Lung (tissue), 12 donors: Measurements from ENCODE around the gene CHST9. TPM values are rescaled to one million over a fixed set of nuclear protein-coding genes. Genes with fewer than 3 reads are reported as not detected.

Experiments
- ATAC-seq: fragments of 200-7000 bp; cut with Tn5 transposase; one replicate; pipeline ENCODE4 v1.9.1; 2020; ENCODE audit warnings: moderate number of reproducible peaks; ENCODE audit not compliant: insufficient read depth, low FRiP score
- DNase-seq, 3 donors: peaks; one replicate each; pipeline ENCODE4 v3.0.0-alpha.2; 2013 to 2017
- H3K27ac ChIP-seq, 2 donors: one replicate each; pipeline ENCODE4 v1.5.1; 2013; ENCODE audit warnings: mild to moderate bottlenecking in 2 of 2, moderate library complexity in 2 of 2, control low read depth in 1 of 2, inconsistent platforms in 1 of 2, low read depth in 1 of 2, low read length in 1 of 2
- H3K27me3 ChIP-seq, 3 donors: one replicate each; pipeline ENCODE4 v1.5.1; 2013; ENCODE audit warnings: low read length in 2 of 3; ENCODE audit not compliant: control insufficient read depth in 3 of 3, insufficient read depth in 3 of 3
- H3K36me3 ChIP-seq, 4 donors: one replicate each; pipeline ENCODE4 v1.5.1; 2013; ENCODE audit warnings: low read length in 4 of 4, mild to moderate bottlenecking in 1 of 4, moderate library complexity in 1 of 4; ENCODE audit not compliant: control insufficient read depth in 4 of 4, insufficient read depth in 4 of 4
- H3K4me1 ChIP-seq, 5 donors: one replicate each; pipeline ENCODE4 v1.5.1; 2013; ENCODE audit warnings: low read length in 5 of 5, mild to moderate bottlenecking in 2 of 5, moderate library complexity in 1 of 5; ENCODE audit not compliant: control insufficient read depth in 5 of 5, insufficient read depth in 5 of 5
- H3K4me3 ChIP-seq: one replicate; pipeline ENCODE4 v1.5.1; 2013; ENCODE audit warnings: mild to moderate bottlenecking, control low read depth, moderate library complexity
- H3K9ac ChIP-seq, 2 donors: one replicate each; pipeline ENCODE4 v1.5.1; 2013; ENCODE audit warnings: low read length in 2 of 2, control low read depth in 1 of 2; ENCODE audit not compliant: insufficient read depth in 1 of 2
- H3K9me3 ChIP-seq, 4 donors: one replicate each; pipeline ENCODE4 v1.5.1; 2013; ENCODE audit warnings: low read length in 3 of 4, mild to moderate bottlenecking in 1 of 4, moderate library complexity in 1 of 4; ENCODE audit not compliant: control insufficient read depth in 4 of 4, insufficient read depth in 3 of 4
- WGBS, 2 donors: extraction: QIAGEN DNeasy Blood & Tissue Kit; methylation state at CpG; one replicate each; pipeline ENCODE4 v1.1.7; 2013; 5-methylcytosine and 5-hydroxymethylcytosine counted together
- polyA plus RNA-seq, 2 donors: library from polyadenylated mRNA; stranded (reverse); fragments of 200-250 nt; gene quantifications; one replicate each; pipeline ENCODE4 v1.2.1, GENCODE V29; 2013
- total RNA-seq, 2 donors: library from RNA; depleted of rRNA in 1 of 2; stranded (reverse); fragments of >200 nt in 1 of 2; gene quantifications; one replicate each; pipeline ENCODE4 v1.2.1, GENCODE V29; 2014 to 2021
- TF ChIP-seq, protein P1 (sequence below): IDR thresholded peaks from 2 replicates; pipeline ENCODE4 v1.5.1; 2012; ENCODE audit warnings: mild to moderate bottlenecking; ENCODE audit errors: control extremely low read depth, extremely low read depth
- donor health status: control.
- donor health status: control.
- donor health status: Bipolar disorder and iron deficiency.
- donor health status: healthy.
- donor health status: DM: yes; HTN: yes; CAD: no.

Gene CHST9
- total and polyA plus RNA-seq, 4 donors, result 2.9 to 19.6 (median 9.8) TPM

DNA sequence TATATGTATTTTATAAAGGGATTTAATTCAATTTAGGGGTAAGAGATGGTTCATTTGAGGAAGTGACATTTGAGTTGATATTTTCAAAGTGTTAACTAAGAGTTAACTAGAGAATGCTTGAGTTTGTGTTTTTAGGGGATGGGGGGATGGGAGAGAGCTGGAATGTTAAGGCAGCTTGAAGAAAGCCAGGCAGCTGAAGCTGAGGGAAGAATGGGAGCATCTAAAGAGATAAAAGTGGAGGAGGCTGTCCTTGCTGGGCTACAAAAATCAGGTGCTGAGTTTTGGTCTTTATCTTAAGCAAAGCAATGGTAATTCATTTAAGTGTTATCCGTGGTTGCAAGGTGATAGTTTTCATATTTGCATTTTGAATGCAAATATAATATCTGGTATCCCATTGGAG is 9.2 kb downstream of the CHST9 start:
- H3K9ac ChIP-seq, result no peak overlapping the region
- ATAC-seq (no peak), DNase-seq (no peak)
- H3K4me1 ChIP-seq, result peaks cover 0 to under 1% (median 0%) of the 10 kb centered on the region in 5 donors
- H3K27me3 ChIP-seq, result peaks cover 0 to 4% (median 0%) of the 10 kb centered on the region in 3 donors
- WGBS, 2 donors, result 13 to 15% methylated on average over 1 of the region's 1 CpG
- H3K4me3 ChIP-seq, result no peak overlapping the region
- H3K36me3 ChIP-seq, result no peaks in the 10 kb centered on the region
- TF ChIP-seq, protein P1, sequence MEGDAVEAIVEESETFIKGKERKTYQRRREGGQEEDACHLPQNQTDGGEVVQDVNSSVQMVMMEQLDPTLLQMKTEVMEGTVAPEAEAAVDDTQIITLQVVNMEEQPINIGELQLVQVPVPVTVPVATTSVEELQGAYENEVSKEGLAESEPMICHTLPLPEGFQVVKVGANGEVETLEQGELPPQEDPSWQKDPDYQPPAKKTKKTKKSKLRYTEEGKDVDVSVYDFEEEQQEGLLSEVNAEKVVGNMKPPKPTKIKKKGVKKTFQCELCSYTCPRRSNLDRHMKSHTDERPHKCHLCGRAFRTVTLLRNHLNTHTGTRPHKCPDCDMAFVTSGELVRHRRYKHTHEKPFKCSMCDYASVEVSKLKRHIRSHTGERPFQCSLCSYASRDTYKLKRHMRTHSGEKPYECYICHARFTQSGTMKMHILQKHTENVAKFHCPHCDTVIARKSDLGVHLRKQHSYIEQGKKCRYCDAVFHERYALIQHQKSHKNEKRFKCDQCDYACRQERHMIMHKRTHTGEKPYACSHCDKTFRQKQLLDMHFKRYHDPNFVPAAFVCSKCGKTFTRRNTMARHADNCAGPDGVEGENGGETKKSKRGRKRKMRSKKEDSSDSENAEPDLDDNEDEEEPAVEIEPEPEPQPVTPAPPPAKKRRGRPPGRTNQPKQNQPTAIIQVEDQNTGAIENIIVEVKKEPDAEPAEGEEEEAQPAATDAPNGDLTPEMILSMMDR, result no peak
- no peak overlapping the region for H3K27ac ChIP-seq
- no peaks in the 10 kb centered on the region for H3K9me3 ChIP-seq

DNA sequence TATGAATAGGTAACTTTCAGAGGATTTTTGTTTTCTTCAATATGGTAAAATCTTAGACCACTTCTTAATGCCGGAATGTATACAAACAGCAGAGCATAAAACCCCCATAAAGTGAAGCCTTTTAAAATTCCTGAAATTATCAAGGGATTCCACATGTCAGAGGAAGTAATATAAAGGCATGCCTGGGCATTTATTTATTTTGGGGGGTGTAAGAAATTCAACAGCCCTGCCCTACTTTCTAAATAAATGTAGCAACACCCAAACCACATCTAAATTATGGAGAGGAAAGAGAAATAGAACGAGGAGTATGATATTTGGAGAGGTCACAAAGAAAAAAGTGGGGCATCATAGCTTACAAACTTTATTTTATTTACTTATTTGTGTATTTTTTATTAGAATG is 9.9 kb downstream of the CHST9 start:
- Histone ChIP-seq H3K27me3 (peaks cover 0 to 4% (median 0%) of the 10 kb centered on the region in 3 donors), H3K27ac (no peak overlapping the region), H3K9me3 (no peaks in the 10 kb centered on the region), H3K4me1 (no peaks in the 10 kb centered on the region), H3K9ac (no peak overlapping the region), H3K4me3 (no peak overlapping the region), H3K36me3 (no peaks in the 10 kb centered on the region)
- TF ChIP-seq, protein P1, result no peak
- 61 to 63% methylated on average over 2 of the region's 2 CpGs for WGBS, 2 donors
- ATAC-seq (no peak), DNase-seq (no peak)

DNA sequence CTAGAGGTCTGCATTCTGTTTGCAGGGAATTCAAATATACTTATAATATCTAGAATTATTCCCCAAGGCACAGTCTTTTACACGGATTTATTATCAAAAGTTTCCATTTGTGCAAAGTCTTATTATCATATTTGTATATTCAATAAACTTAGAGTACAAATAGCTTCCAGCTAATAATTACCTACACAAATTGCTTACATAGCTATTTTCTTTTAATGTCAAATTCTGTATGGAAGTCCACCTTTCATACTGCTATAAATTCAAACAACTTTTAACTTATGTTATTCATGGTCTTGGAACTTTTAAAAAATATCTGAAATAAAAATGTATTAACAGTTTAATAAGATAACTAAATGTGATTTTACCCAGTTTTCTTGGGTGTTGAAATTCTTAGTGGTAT is 13.1 kb downstream of the CHST9 start:
- no peak overlapping the region for H3K4me3 ChIP-seq
- TF ChIP-seq, protein P1, result no peak
- DNase-seq (no peak), ATAC-seq (no peak)
- 61 to 64% methylated on average over 1 of the region's 1 CpG for WGBS, 2 donors
- H3K9ac ChIP-seq, result no peak overlapping the region
- H3K4me1 ChIP-seq, result no peaks in the 10 kb centered on the region
- H3K9me3 ChIP-seq, result no peaks in the 10 kb centered on the region
- no peaks in the 10 kb centered on the region for H3K36me3 ChIP-seq
- H3K27me3 ChIP-seq, result peaks cover 0 to 4% (median 0%) of the 10 kb centered on the region in 3 donors
- no peak overlapping the region for H3K27ac ChIP-seq

DNA sequence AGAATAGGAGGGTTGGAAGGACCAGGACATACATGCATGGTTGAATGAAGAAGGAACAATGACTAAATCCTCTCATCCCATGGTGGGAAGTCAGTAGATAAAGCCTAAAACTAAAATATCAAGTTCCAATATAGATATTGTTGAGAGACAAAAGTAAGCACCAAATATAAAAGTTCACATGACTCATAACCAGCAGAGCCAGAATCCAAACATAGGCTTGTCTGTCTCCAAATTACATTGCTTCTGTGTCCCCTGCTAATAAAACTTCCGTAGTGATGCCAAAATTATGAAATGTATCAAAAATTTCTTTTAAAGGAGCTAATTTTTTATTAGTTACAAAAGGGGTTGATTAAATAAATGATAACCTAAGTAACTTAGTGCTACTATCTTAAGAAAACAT is 19.7 kb downstream of the CHST9 start:
- H3K36me3 ChIP-seq, result no peaks in the 10 kb centered on the region
- no peak for ATAC-seq
- no peak overlapping the region for H3K9ac ChIP-seq
- H3K9me3 ChIP-seq, result no peaks in the 10 kb centered on the region
- H3K27ac ChIP-seq, result no peak overlapping the region
- no peak overlapping the region for H3K4me3 ChIP-seq
- no peak for DNase-seq
- 69 to 82% methylated on average over 1 of the region's 1 CpG for WGBS, 2 donors
- TF ChIP-seq, protein P1, result no peak
- no peaks in the 10 kb centered on the region for H3K27me3 ChIP-seq
- H3K4me1 ChIP-seq, result no peaks in the 10 kb centered on the region
